DND-41 (cell line): Measurements from ENCODE around the gene TMA7.
A peak's percentile ranks its signal among the peaks of the same experiment; 100 is the strongest.

Source experiments
- ATAC-seq: fragments of 200-7000 bp; cut with Tn5 transposase; 3 replicates; pipeline ENCODE4 v1.9.1; 2021; ENCODE audit warnings: low read depth; ENCODE audit not compliant: insufficient read depth
- DNase-seq: peaks from one replicate; pipeline ENCODE4 v3.0.0-alpha.2; 2020
- H2AFZ ChIP-seq: 2 replicates; pipeline ENCODE4 v1.6.0; 2012; ENCODE audit warnings: low read depth, low read length
- H3K27ac ChIP-seq: 2 replicates; pipeline ENCODE4 v1.5.1; 2012; ENCODE audit warnings: low read length, inconsistent platforms
- H3K27me3 ChIP-seq: fragments of 200-600 bp; sonication (generic); 2 replicates; pipeline ENCODE4 v1.6.0; 2012; ENCODE audit warnings: low read length, mild to moderate bottlenecking, inconsistent platforms; ENCODE audit not compliant: insufficient read depth, poor library complexity
- H3K36me3 ChIP-seq: 2 replicates; pipeline ENCODE4 v1.5.1; 2012; ENCODE audit warnings: low read length, inconsistent platforms; ENCODE audit not compliant: insufficient read depth
- H3K4me1 ChIP-seq: 2 replicates; pipeline ENCODE4 v1.5.1; 2012; ENCODE audit warnings: mild to moderate bottlenecking, low read length; ENCODE audit not compliant: insufficient read depth
- H3K4me2 ChIP-seq: 2 replicates; pipeline ENCODE4 v1.6.0; 2012; ENCODE audit warnings: mild to moderate bottlenecking, moderate library complexity, low read length, inconsistent platforms; ENCODE audit not compliant: insufficient read depth
- H3K4me3 ChIP-seq, 2 experiments: fragments of 200-600 bp in 1 of 2; shearing (Covaris generic) in 1 of 2; 2 replicates each; pipeline ENCODE4 v1.5.1; 2012 to 2016; ENCODE audit warnings: inconsistent platforms in 2 of 2, low read length in 2 of 2, mild to moderate bottlenecking in 2 of 2, low read depth in 1 of 2, moderate library complexity in 1 of 2
- H3K79me2 ChIP-seq: 2 replicates; pipeline ENCODE4 v1.6.0; 2012; ENCODE audit warnings: low read length, inconsistent platforms; ENCODE audit not compliant: insufficient read depth
- H3K9ac ChIP-seq: 2 replicates; pipeline ENCODE4 v1.6.0; 2012; ENCODE audit warnings: low read depth, mild to moderate bottlenecking, inconsistent platforms, low read length, moderate library complexity
- H3K9me3 ChIP-seq: 2 replicates; pipeline ENCODE4 v1.5.1; 2012; ENCODE audit warnings: low read length, moderate library complexity, mild to moderate bottlenecking, inconsistent platforms; ENCODE audit not compliant: insufficient read depth, severe bottlenecking
- H4K20me1 ChIP-seq: 2 replicates; pipeline ENCODE4 v1.6.0; 2012; ENCODE audit warnings: low read length; ENCODE audit not compliant: insufficient read depth
- CTCF ChIP-seq: IDR thresholded peaks from 2 replicates; pipeline ENCODE4 v1.5.1; 2012; ENCODE audit warnings: borderline replicate concordance, low read length, moderate library complexity, mild to moderate bottlenecking; ENCODE audit not compliant: poor library complexity, severe bottlenecking; ENCODE audit errors: extremely low read depth
- EZH2 ChIP-seq: IDR thresholded peaks from 3 replicates; pipeline ENCODE4 v1.6.1; 2012; ENCODE audit warnings: borderline replicate concordance, low read depth, mild to moderate bottlenecking, moderate library complexity, low read length, inconsistent platforms; ENCODE audit not compliant: severe bottlenecking

TMA7 gene

GRCh38 chr3:48436855-48437254 lies 3.2 kb upstream of the TMA7 start:
- TF ChIP-seq CTCF, result no peak
- DNase-seq (no peak), ATAC-seq (no peak)
- no peak overlapping the region for H3K9ac ChIP-seq
- no peaks in the 10 kb centered on the region for H3K9me3 ChIP-seq
- H3K27me3 ChIP-seq, result no peaks in the 10 kb centered on the region
- H3K36me3 ChIP-seq, result peaks cover 32% of the 10 kb centered on the region
- H2AFZ ChIP-seq, result no peak overlapping the region
- no peak overlapping the region for H3K4me3 ChIP-seq
- H3K27ac ChIP-seq, result no peak overlapping the region
- peaks cover 11% of the 10 kb centered on the region for H4K20me1 ChIP-seq
- H3K4me2 ChIP-seq, result 0 out of 2 replicates have a peak overlapping the region, but pooled peaks have one; percentile 5
- peaks cover 32% of the 10 kb centered on the region for H3K79me2 ChIP-seq
- H3K4me1 ChIP-seq, result peaks cover 39% of the 10 kb centered on the region

GRCh38 chr3:48437812-48438211 lies 2.2 kb upstream of the TMA7 start:
- peaks cover 42% of the 10 kb centered on the region for H3K4me1 ChIP-seq

GRCh38 chr3:48440590-48440958 lies 517 bp downstream of the TMA7 start:
- Histone ChIP-seq H3K4me3 (peak overlapping the region; percentile 47 to 87; a peak in 3 of 4 replicates), H3K9me3 (no peaks in the 10 kb centered on the region), H3K27ac (peak overlapping the region; percentile 82), H4K20me1 (peaks cover 12% of the 10 kb centered on the region), H3K4me2 (peak overlapping the region; percentile 89), H3K36me3 (peaks cover 23% of the 10 kb centered on the region), H3K79me2 (peaks cover 38% of the 10 kb centered on the region), H3K9ac (peak overlapping the region; percentile 78), H3K27me3 (no peaks in the 10 kb centered on the region), H2AFZ (peak overlapping the region; percentile 77), H3K4me1 (peaks cover 52% of the 10 kb centered on the region)
- ATAC-seq (no peak), DNase-seq (no peak)
- TF ChIP-seq EZH2 (no peak), CTCF (no peak)

More at GRCh38 chr3:48437812-48438211, 2.2 kb upstream of the TMA7 start:
- peaks cover 31% of the 10 kb centered on the region for H3K36me3 ChIP-seq
- peaks cover 40% of the 10 kb centered on the region for H3K79me2 ChIP-seq
- H3K9ac ChIP-seq, result no peak overlapping the region
- no peak overlapping the region for H3K27ac ChIP-seq
- no peak for TF ChIP-seq CTCF
- TF ChIP-seq EZH2, result no peak
- ATAC-seq (no peak), DNase-seq (no peak)
- no peaks in the 10 kb centered on the region for H3K9me3 ChIP-seq
- no peaks in the 10 kb centered on the region for H3K27me3 ChIP-seq
- no peak overlapping the region for H2AFZ ChIP-seq
- peaks cover 15% of the 10 kb centered on the region for H4K20me1 ChIP-seq
- no peak overlapping the region for H3K4me3 ChIP-seq
- no peak overlapping the region for H3K4me2 ChIP-seq

- TF ChIP-seq CTCF (no peak), EZH2 (no peak)
- Histone ChIP-seq H3K9me3 (no peaks in the 10 kb centered on the region), H3K79me2 (peaks cover 49% of the 10 kb centered on the region), H2AFZ (no peak overlapping the region), H3K27me3 (no peaks in the 10 kb centered on the region), H4K20me1 (peaks cover 12% of the 10 kb centered on the region), H3K4me2 (peak overlapping the region; percentile 89), H3K27ac (no peak overlapping the region), H3K9ac (peak overlapping the region; percentile 78), H3K4me1 (peaks cover 48% of the 10 kb centered on the region), H3K4me3 (peak overlapping the region in 1 of 2 experiments; percentile 87; a peak in 2 of 4 replicates), H3K36me3 (peaks cover 23% of the 10 kb centered on the region)
- DNase-seq, result no peak
- no peak for ATAC-seq
Observed at GRCh38 chr3:48441940-48442339, 1.9 kb downstream of the TMA7 start.
